Calu3 (cell line): ENCODE data around the gene CISD2. TPM values are rescaled to one million over a fixed set of nuclear protein-coding genes. Genes with fewer than 3 reads are reported as not detected.
"Not testable (repeated sequence)": the region's sequence is repeated elsewhere in the genome, so short reads cannot be mapped to it uniquely, and the experiment has no call there.

Experiments used
- BruUV-seq: library from RNA; stranded (reverse); fragments of 400-500 nt; replicated peaks from 2 replicates; lab custom pipeline; 2021; lab: Mats Ljungman, UMichigan
- CTCF ChIA-PET: fragments of 300-600 bp; sonication (Branson Sonifier 250); formaldehyde crosslinking; loops from one replicate; lab custom pipeline; 2022; ENCODE audit warnings: antibody characterized with exemption; lab: Charles Lee
- DNase-seq: peaks from one replicate; pipeline ENCODE4 v3.0.0; 2022
- H3K27ac Mint-ChIP-seq: one replicate; pipeline ENCODE4 v1.8.0; 2022; ENCODE audit warnings: mixed read lengths; ENCODE audit not compliant: unreplicated experiment
- H3K27me3 Mint-ChIP-seq: one replicate; pipeline ENCODE4 v1.8.0; 2022; ENCODE audit warnings: mixed read lengths; ENCODE audit not compliant: unreplicated experiment
- H3K36me3 Mint-ChIP-seq: one replicate; pipeline ENCODE4 v1.8.0; 2022; ENCODE audit warnings: mild to moderate bottlenecking, moderate library complexity, mixed read lengths; ENCODE audit not compliant: insufficient read depth, unreplicated experiment
- H3K4me1 Mint-ChIP-seq: one replicate; pipeline ENCODE4 v1.8.0; 2022; ENCODE audit warnings: mild to moderate bottlenecking, low read depth, mixed read lengths; ENCODE audit not compliant: unreplicated experiment
- H3K4me3 Mint-ChIP-seq: one replicate; pipeline ENCODE4 v1.8.0; 2022; ENCODE audit warnings: mild to moderate bottlenecking, low read depth, moderate library complexity, mixed read lengths; ENCODE audit not compliant: unreplicated experiment
- H3K9me3 Mint-ChIP-seq: one replicate; pipeline ENCODE4 v1.8.0; 2022; ENCODE audit warnings: low read depth, mixed read lengths; ENCODE audit not compliant: unreplicated experiment
- intact Hi-C: fragments of 100-400 bp; cut with micrococcal nuclease; formaldehyde crosslinking; loops from one replicate; pipeline ENCODE4 v1.10.0; 2022; ENCODE audit not compliant: unreplicated experiment
- total RNA-seq: library from RNA; stranded (reverse); gene quantifications from 2 replicates; pipeline ENCODE4 v1.2.3, GENCODE V29; 2022
- TF ChIP-seq, protein P1 (sequence below): fragments of 200-600 bp; IDR thresholded peaks from one replicate; pipeline ENCODE4 v1.8.0; 2022; ENCODE audit warnings: antibody characterized with exemption; ENCODE audit not compliant: unreplicated experiment

CISD2 gene
- total RNA-seq, 1 experiment from 2014 or later, result 36.9 TPM

DNA sequence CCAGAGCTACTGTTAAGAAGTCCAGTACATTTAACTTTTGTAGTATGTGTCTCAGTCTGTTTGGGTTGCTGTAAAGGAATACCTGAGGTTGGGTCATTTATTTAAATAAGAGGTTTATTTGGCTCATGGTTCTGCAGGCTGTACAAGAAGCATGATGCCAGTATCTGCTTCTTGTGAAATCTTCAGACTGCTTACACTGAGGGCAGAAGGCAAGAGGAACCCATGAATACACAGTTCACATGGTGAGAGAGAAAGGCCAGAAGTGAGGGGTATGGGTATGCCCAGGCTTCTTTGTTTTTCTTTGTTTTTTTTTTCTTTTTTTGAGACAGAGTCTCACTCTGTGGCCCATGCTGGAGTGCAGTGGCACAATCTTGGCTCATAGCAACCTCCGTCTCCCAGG, 6.0 kb upstream of the CISD2 start:
- no peaks in the 10 kb centered on the region for H3K27me3 Mint-ChIP-seq
- no peak overlapping the region for H3K4me3 Mint-ChIP-seq
- TF ChIP-seq, protein P1, sequence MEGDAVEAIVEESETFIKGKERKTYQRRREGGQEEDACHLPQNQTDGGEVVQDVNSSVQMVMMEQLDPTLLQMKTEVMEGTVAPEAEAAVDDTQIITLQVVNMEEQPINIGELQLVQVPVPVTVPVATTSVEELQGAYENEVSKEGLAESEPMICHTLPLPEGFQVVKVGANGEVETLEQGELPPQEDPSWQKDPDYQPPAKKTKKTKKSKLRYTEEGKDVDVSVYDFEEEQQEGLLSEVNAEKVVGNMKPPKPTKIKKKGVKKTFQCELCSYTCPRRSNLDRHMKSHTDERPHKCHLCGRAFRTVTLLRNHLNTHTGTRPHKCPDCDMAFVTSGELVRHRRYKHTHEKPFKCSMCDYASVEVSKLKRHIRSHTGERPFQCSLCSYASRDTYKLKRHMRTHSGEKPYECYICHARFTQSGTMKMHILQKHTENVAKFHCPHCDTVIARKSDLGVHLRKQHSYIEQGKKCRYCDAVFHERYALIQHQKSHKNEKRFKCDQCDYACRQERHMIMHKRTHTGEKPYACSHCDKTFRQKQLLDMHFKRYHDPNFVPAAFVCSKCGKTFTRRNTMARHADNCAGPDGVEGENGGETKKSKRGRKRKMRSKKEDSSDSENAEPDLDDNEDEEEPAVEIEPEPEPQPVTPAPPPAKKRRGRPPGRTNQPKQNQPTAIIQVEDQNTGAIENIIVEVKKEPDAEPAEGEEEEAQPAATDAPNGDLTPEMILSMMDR, result no peak
- H3K27ac Mint-ChIP-seq, result no peak overlapping the region
- no TSS peak for BruUV-seq
- no peak for DNase-seq
- peaks cover 3% of the 10 kb centered on the region for H3K9me3 Mint-ChIP-seq
- intact Hi-C loops, result no loop called here
- H3K4me1 Mint-ChIP-seq, result no peaks in the 10 kb centered on the region
- CTCF ChIA-PET, result no interaction called here
- H3K36me3 Mint-ChIP-seq, result no peaks in the 10 kb centered on the region

DNA sequence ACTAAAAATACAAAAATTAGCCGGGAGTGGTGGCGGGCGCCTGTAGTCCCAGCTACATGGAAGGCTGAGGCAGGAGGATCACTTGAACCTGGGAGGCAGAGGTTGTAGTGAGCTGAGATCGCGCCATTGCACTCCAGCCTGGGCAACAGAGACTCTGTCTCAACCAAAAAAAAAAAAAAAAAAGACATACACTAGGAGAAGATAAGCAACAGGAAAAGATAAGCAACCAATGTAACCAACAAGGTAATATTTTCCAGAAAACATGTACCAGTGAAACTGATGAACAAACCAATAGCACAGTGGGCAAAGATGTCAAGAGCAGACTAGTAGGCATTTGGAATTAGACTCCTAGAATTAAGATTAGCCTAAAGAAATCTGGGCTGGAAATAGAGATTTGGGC, 3.5 kb upstream of the CISD2 start:
- H3K4me3 Mint-ChIP-seq, BruUV-seq, intact Hi-C loops, H3K27ac Mint-ChIP-seq, H3K27me3 Mint-ChIP-seq, H3K9me3 Mint-ChIP-seq, DNase-seq, H3K4me1 Mint-ChIP-seq, CTCF ChIA-PET: not testable (repeated sequence)
- peaks cover 20% of the 10 kb centered on the region for H3K36me3 Mint-ChIP-seq

DNA sequence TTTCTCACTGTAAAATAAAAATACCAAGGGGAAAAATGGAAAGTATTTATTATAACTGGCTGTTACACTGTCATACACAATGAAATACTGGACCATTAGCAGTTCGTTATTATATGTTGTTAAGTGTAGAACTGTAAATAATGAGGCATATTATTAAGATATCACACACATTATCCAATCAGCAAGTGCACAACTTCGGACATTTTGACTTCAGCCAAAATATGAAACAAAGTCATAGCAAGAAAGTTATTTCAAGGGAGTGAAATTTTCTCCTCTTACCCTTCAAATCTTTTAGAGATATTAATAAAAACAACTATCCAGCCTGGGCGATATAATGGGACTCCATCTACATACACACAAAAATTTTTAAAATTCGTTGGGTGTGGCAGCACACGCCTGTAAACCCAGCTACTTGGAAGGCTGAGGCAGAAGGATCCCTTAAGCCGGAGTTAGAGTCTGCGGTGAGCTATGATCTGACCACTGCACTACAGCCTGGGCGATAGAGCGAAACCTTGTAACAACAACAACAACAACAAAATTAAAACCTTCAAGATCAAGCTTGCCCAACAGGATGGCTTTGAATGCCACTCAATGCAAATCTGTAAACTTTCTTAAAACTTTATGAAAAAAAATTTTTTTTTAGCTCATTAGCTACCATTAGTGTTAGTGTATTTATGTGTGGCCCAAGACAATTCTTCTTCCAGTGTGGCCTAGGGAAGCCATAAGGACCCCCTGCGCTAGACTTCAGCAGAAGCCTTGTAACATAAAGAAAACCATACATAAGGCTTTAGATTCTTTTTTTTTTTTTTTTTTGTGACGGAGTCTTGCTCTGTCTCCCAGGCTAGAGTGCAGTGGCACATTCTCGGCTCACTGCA, 1.3 kb upstream of the CISD2 start:
- intact Hi-C loops, result no loop called here
- TF ChIP-seq, protein P1, result no peak
- no TSS peak for BruUV-seq
- peak overlapping the region; percentile 89 for H3K27ac Mint-ChIP-seq
- H3K4me3 Mint-ChIP-seq, result peak overlapping the region; percentile 94
- no peak for DNase-seq
- CTCF ChIA-PET, result interaction anchor here (1.0 kb wide), 1 partner anchor 247 kb away, joined by 4 read pairs; no protein-coding TSS in a partner anchor
- H3K4me1 Mint-ChIP-seq, result no peaks in the 10 kb centered on the region
- H3K9me3 Mint-ChIP-seq, result no peaks in the 10 kb centered on the region
- H3K27me3 Mint-ChIP-seq, result no peaks in the 10 kb centered on the region
- H3K36me3 Mint-ChIP-seq, result peaks cover 20% of the 10 kb centered on the region

DNA sequence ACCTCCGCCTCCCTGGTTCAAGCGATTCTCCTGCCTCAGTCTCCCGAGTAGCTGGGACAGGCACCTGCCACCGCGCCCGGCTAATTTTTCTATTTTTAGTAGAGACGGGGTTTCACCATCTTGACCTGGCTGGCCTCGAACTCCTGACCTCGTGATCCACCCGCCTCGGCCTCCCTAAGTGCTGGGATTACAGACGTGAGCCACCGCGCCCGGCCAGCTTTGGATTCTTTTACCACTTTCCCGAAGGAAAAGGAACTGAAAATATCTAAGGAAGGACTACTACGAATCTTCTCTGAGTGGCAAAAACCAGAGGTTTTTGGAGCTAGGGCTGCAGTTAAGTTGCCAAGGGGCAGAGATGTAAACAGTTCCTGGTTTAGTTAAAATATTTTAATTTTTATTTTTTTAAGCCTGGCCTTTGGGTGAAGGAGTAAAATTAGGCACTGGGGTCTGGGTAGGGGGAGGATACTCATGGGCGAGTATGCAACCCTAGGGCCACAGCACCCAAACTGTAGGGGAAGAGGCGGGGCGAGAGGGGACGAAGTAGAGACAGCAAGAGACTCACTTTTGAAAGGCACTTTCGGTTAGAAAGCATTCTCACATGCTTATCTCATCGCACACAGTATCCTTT, 525 bp upstream of the CISD2 start:
- BruUV-seq, result TSS peak; percentile 65
- DNase-seq, result peak; percentile 4
- CTCF ChIA-PET, result interaction anchor here (1.0 to 1.2 kb wide), 2 partner anchors 41 to 247 kb away, joined by 3 to 4 read pairs; partner anchors contain the start of gene UBE2D3
- H3K4me1 Mint-ChIP-seq, result no peaks in the 10 kb centered on the region
- H3K27me3 Mint-ChIP-seq, result no peaks in the 10 kb centered on the region
- H3K9me3 Mint-ChIP-seq, result no peaks in the 10 kb centered on the region
- TF ChIP-seq, protein P1, result no peak
- peaks cover 20% of the 10 kb centered on the region for H3K36me3 Mint-ChIP-seq
- H3K27ac Mint-ChIP-seq, result peak overlapping the region; percentile 89
- H3K4me3 Mint-ChIP-seq, result peak overlapping the region; percentile 94
- intact Hi-C loops, result no loop called here
